H1 (cell line): ENCODE measurements around the gene PIK3R5. TPM values are rescaled to one million over a fixed set of nuclear protein-coding genes. Genes with fewer than 3 reads are reported as not detected.

Experiments
- CBX8 ChIP-seq: fragments of 300-800, 300-1000 bp; sonication (generic); IDR thresholded peaks from 2 replicates; pipeline ENCODE4 v1.7.1; 2016; ENCODE audit warnings: low read depth, low read length, borderline replicate concordance
- CEBPB ChIP-seq: IDR thresholded peaks from 2 replicates; pipeline ENCODE4 v1.6.1; 2012; ENCODE audit warnings: low read depth, low read length
- EZH2 ChIP-seq: fragments of 200-600 bp; sonication (generic); IDR thresholded peaks from 2 replicates; pipeline ENCODE4 v1.7.1; 2012; ENCODE audit warnings: low read depth, mild to moderate bottlenecking, moderate library complexity, low read length, inconsistent platforms; ENCODE audit not compliant: severe bottlenecking
- HDAC2 ChIP-seq, 2 experiments: fragments of 300-600 bp in 1 of 2; sonication (generic) in 1 of 2; IDR thresholded peaks; 2 replicates each; pipeline ENCODE4 v1.6.1; 2011 to 2012; ENCODE audit warnings: low read depth in 2 of 2, low read length in 2 of 2, mild to moderate bottlenecking in 2 of 2, moderate library complexity in 2 of 2, borderline replicate concordance in 1 of 2, inconsistent platforms in 1 of 2
- KDM1A ChIP-seq: fragments of 200-600, 300-600 bp; sonication (generic); IDR thresholded peaks from 2 replicates; pipeline ENCODE4 v1.7.1; 2016; ENCODE audit warnings: mild to moderate bottlenecking, low read length, borderline replicate concordance
- PHF8 ChIP-seq: fragments of 200-600 bp; sonication (generic); conservative IDR thresholded peaks from 2 replicates; pipeline ENCODE4 v1.7.1; 2012; ENCODE audit warnings: low read depth, mild to moderate bottlenecking, inconsistent platforms, low read length, moderate library complexity
- SIN3A ChIP-seq, 2 experiments: IDR thresholded peaks in 1 of 2; conservative IDR thresholded peaks in 1 of 2; 2 replicates each; pipeline ENCODE4 v1.6.1; 2011 to 2012; ENCODE audit warnings: low read length in 2 of 2, improper control_type of control experiment in 1 of 2, low read depth in 1 of 2, mild to moderate bottlenecking in 1 of 2
- polyA plus RNA-seq, 7 experiments: library from polyadenylated mRNA; depleted of rRNA in 3 of 7; stranded (reverse) in 5 of 7; unstranded in 2 of 7; fragments of >200 nt in 5 of 7; fragments of 200-250 nt in 2 of 7; gene quantifications; 1 replicate in 5 of 7; 2 replicates in 1 of 7; 4 replicates in 1 of 7; pipeline versions ENCODE4 v1.2.1 to v1.2.3, GENCODE V29; 2011 to 2013; ENCODE audit warnings: missing spikeins in 2 of 7, mixed read lengths in 2 of 7
- total RNA-seq: library from RNA; stranded (reverse); fragmentation: NEBNext Ultra II Directional; extraction: Animal tissue kit (Norgen Biotek cat#: 25700); gene quantifications from 2 replicates; pipeline ENCODE4 v1.2.1, GENCODE V29; 2021

The PIK3R5 gene
- total and polyA plus RNA-seq, 2 of the 8 experiments (the other 6 are each of a cell fraction or from before 2014, with no cell fraction given) = 2.7 to 4.3 TPM

DNA sequence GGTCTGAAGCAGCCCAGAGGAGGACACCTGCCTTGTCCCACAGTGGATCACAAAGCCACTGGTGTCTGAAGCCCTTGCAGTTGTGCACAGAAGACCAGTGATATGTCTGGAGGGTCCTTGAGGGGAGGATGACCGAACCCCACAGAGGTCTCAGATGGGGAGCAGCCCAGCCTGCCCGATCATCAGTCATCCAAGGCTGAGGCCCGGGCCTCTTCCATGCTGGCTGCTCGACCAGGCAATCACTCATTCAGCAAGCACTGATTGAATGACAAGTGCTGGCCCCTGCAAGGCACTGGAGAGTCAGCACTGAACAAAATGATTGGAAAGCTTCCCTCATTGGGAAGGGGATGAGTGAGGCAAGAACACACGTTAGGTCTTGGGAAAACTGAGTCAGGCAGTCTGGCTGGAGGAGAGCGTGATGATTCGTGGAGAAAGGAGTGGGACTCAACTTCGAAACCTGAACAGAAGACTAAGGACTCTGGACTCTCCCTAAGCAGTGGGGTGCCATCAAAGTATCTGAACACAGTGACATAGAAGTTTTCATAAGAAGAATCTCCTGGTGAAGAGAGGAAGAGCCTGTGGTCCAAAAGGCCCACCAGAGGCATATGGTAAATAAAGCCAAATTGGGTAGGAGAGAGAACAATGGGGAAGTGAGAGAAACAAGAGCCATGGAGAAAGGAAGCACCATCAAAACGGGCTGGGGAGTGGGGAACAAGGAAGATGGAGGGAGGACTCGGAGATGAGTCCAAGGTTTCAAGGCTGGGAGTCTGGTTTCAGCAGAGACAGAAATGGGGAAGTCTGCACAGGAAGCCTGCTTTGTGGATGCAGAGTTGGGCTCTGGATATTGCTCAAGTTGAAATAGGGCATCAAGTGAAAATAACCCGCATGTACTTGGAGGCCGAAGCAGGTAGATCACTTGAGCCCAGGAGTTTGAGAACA, 10.2 kb downstream of the PIK3R5 start (continued):
- TF ChIP-seq CEBPB (no peak), KDM1A (no peak), HDAC2 (IDR thresholded peaks at IDR 0.05; ENCODE audit: borderline replicate concordance in 1 of 2, low read depth in 2 of 2, low read length in 2 of 2) (no peak), SIN3A (conservative IDR thresholded peaks at IDR 0.05 in 1 of 2, IDR thresholded peaks at IDR 0.05 in 1 of 2; ENCODE audit: low read depth in 1 of 2, low read length in 2 of 2) (no peak), PHF8 (no peak), EZH2 (no peak), CBX8 (no peak)
